Naive thymus-derived CD8-positive, alpha-beta T cell (primary cell): ENCODE data around the gene C2CD2. TPM values are rescaled to one million over a fixed set of nuclear protein-coding genes. Genes with fewer than 3 reads are reported as not detected.
A peak's percentile ranks its signal among the peaks of the same experiment; 100 is the strongest.

Experiments
- ATAC-seq, 2 donors: fragments of 150-1000 bp; cut with Tn5 transposase in 1 of 2; sonication (Bioruptor Pico), chemical (Tn5 transposase) in 1 of 2; 1 replicate in 1 of 2; 2 replicates in 1 of 2; pipeline ENCODE4 v1.10.0; 2021; ENCODE audit warnings: mild to moderate bottlenecking in 2 of 2, moderate library complexity in 2 of 2
- POLR2A ChIA-PET: fragments of 350-600 bp; sonication (Branson Sonifier 250); formaldehyde crosslinking; loops from one replicate; lab custom pipeline; 2021; ENCODE audit warnings: antibody characterized with exemption; lab: Charles Lee
- DNase-seq, 10 donors: peaks; one replicate each; pipeline versions ENCODE4 v3.0.0 to v3.0.0-alpha.2; 2020 to 2022
- H3K27ac Mint-ChIP-seq, 10 donors: one replicate each; pipeline ENCODE4 v1.8.0; 2020 to 2022; ENCODE audit warnings: mild to moderate bottlenecking in 10 of 10, mixed read lengths in 10 of 10, moderate library complexity in 4 of 10, inconsistent platforms in 1 of 10
- H3K27me3 Mint-ChIP-seq, 5 donors: one replicate each; pipeline ENCODE4 v1.8.0; 2021 to 2022; ENCODE audit warnings: mixed read lengths in 5 of 5
- H3K36me3 Mint-ChIP-seq, 3 donors: one replicate each; pipeline ENCODE4 v1.8.0; 2020 to 2022; ENCODE audit warnings: mixed read lengths in 3 of 3, mild to moderate bottlenecking in 2 of 3, inconsistent platforms in 1 of 3
- H3K4me1 Mint-ChIP-seq, 4 donors: one replicate each; pipeline ENCODE4 v1.8.0; 2021 to 2022; ENCODE audit warnings: mixed read lengths in 4 of 4
- H3K4me3 Mint-ChIP-seq, 10 donors: one replicate each; pipeline ENCODE4 v1.8.0; 2020 to 2022; ENCODE audit warnings: mild to moderate bottlenecking in 10 of 10, mixed read lengths in 10 of 10, moderate library complexity in 6 of 10, inconsistent platforms in 1 of 10
- H3K9me3 Mint-ChIP-seq, 9 donors: one replicate each; pipeline ENCODE4 v1.8.0; 2020 to 2022; ENCODE audit warnings: mixed read lengths in 9 of 9, mild to moderate bottlenecking in 3 of 9, inconsistent platforms in 1 of 9, moderate library complexity in 1 of 9
- polyA plus RNA-seq, 3 donors: library from polyadenylated mRNA; unstranded; fragments of 300-500 nt; fragmentation: Illumina TruSeq; gene quantifications; one replicate each; pipeline ENCODE4 v1.2.3, GENCODE V29; 2021
- total RNA-seq, 8 experiments: library from RNA in 2 of 8; stranded (reverse) in 2 of 8; gene quantifications; one replicate each; pipeline ENCODE4 v1.2.3 and lab custom pipeline; 2021 to 2026

C2CD2 gene
- total and polyA plus RNA-seq, 5 experiments from 2014 or later, result 2.4 to 14.6 (median 3.7) TPM

DNA sequence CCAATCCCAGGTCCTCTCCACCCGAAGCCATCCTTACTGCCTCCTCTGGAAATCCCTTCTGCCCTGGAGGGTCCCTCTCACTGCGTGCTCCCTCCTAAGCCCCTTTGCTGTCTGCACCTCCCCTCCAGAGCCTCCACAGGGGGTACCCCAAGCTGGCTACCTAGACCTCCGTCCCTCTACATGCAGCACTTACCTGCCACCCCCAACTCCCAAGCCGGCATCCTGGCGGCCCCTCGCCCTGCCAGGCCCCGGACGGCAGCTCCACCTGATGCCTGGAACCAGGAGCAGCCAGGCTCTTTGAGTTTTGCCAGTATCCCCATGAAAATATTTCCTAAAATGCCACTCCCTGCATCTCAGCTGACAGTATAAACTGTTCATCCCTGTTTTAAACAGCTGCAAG, 78.7 kb downstream of the C2CD2 start:
- DNase-seq (no peak), ATAC-seq (no peak)
- H3K36me3 Mint-ChIP-seq, result peaks cover 0 to 3% (median 0%) of the 10 kb centered on the region in 3 donors
- no peaks in the 10 kb centered on the region for H3K9me3 Mint-ChIP-seq
- peaks cover 24 to 62% (median 35%) of the 10 kb centered on the region in 4 donors for H3K4me1 Mint-ChIP-seq
- H3K27ac Mint-ChIP-seq, result no peak overlapping the region
- no peaks in the 10 kb centered on the region for H3K27me3 Mint-ChIP-seq
- H3K4me3 Mint-ChIP-seq, result no peak overlapping the region
- POLR2A ChIA-PET, result no interaction called here

DNA sequence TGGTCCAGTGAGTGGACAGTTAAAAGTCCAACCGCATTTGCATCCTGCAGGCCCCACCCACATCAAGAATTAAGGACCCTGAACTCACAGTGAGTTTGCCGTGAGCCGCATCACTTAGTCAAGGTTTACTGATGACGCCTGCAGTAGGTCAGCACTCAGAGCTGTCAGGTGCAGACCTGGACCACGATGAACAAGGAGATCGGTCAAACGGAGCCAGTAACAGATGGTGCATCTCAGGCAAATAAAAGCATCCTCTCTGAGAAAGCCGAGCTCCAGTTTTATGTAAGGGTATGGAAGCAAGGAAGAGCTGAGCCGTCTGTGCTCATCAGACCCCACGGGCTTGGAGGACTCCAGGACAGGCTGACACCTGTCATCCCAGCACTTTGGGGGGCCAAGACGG, 79.2 kb downstream of the C2CD2 start:
- DNase-seq, result no peak
- H3K36me3 Mint-ChIP-seq, result peaks cover 0 to 4% (median 0%) of the 10 kb centered on the region in 3 donors
- H3K27ac Mint-ChIP-seq, result no peak overlapping the region
- no peak overlapping the region for H3K4me3 Mint-ChIP-seq
- H3K9me3 Mint-ChIP-seq, result no peaks in the 10 kb centered on the region
- ATAC-seq, result no peak
- no peaks in the 10 kb centered on the region for H3K27me3 Mint-ChIP-seq
- POLR2A ChIA-PET, result no interaction called here
- peaks cover 26 to 58% (median 33%) of the 10 kb centered on the region in 4 donors for H3K4me1 Mint-ChIP-seq

DNA sequence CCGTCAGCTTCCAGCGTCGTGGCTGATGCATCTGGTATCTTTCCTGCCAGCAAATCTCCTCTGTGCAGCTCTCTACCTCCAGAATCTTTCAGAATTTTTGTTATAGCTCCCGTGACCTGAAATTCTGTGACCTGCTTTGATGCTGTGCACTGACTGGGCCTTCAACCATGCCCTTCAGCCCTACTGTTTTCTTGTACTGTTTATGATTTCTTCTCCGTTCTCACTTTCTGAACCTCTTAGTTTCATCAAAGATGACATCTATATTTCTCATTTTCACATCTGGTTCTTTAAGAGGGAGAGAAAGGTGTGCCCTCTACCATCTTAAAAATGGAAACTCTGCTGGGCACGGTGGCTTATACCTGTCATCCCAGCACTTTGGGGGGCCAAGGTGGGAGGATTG, 80.4 kb downstream of the C2CD2 start:
- ATAC-seq, result no peak
- peaks cover 26 to 58% (median 36%) of the 10 kb centered on the region in 4 donors for H3K4me1 Mint-ChIP-seq
- no peaks in the 10 kb centered on the region for H3K9me3 Mint-ChIP-seq
- H3K36me3 Mint-ChIP-seq, result peaks cover 0 to 5% (median 0%) of the 10 kb centered on the region in 3 donors
- no peak overlapping the region for H3K27ac Mint-ChIP-seq
- no peaks in the 10 kb centered on the region for H3K27me3 Mint-ChIP-seq
- no peak for DNase-seq
- H3K4me3 Mint-ChIP-seq, result no peak overlapping the region
- POLR2A ChIA-PET, result no interaction called here

DNA sequence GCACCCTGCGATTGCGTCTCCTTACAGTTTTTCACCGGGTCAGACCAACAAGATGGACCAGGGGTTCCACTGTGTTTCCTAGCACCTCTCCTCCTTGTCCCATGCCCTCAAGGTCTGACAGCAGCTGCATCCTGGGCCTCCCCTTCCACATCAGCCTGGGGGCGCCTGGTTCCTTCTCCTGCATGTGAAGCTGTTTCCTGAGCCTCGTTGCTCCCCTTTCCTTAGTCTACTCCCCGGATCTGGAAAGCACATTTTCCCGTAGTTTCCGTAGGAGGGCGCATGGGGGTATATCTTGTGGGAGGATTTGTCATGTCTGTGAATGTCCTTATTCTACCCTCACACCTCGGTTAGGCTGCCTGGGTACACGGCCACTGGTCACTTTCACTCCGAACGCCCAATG, 80.8 kb downstream of the C2CD2 start:
- Mint-ChIP-seq H3K4me1 (peaks cover 25 to 56% (median 36%) of the 10 kb centered on the region in 4 donors), H3K4me3 (no peak overlapping the region), H3K9me3 (no peaks in the 10 kb centered on the region), H3K27me3 (no peaks in the 10 kb centered on the region), H3K27ac (no peak overlapping the region), H3K36me3 (peaks cover 0 to 5% (median 0%) of the 10 kb centered on the region in 3 donors)
- DNase-seq (no peak), ATAC-seq (no peak)
- POLR2A ChIA-PET, result no interaction called here

DNA sequence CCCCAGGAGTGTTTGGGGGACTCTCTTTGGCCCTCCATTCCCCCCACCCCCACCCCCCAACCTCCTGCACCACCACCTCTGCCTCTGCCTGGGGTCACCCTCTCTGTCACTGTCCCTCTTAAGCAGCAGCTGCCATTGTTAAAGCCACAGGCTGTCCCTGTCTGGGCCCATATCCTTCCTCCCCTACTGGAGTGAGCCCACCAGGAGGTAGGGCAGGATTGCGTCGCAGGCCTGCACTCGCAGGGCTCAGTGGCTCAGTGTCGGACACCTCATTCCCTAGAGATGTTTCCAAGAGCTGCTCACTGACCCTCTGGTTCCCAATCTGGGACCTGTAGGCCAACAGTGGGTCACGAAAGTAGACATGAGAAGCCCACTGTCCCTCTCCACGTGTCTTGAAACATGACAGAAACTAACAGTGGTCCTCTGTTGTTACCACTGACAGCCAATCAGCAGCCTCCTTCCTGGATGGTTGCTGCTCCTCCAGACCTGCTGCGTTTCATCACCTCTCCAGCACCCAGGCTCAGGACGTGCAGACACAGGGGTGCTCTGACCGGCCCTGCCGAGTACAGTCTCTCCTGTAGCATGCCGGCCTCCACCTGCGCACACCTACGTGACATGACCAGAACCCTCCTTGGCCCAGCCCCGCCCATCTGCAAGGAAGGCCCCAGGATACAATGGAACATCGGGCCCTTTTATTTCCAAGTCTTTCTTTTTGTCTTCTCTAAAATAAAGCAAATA, 82.4 kb downstream of the C2CD2 start:
- Mint-ChIP-seq H3K9me3 (no peaks in the 10 kb centered on the region), H3K4me1 (peaks cover 21 to 41% (median 23%) of the 10 kb centered on the region in 4 donors), H3K27me3 (no peaks in the 10 kb centered on the region), H3K4me3 (no peak overlapping the region), H3K36me3 (peaks cover 0 to 5% (median 0%) of the 10 kb centered on the region in 3 donors), H3K27ac (peak overlapping the region in 3 of 10 donors; percentile 46 to 73 (median 58))
- no peak for ATAC-seq
- no peak for DNase-seq
- POLR2A ChIA-PET, result no interaction called here

DNA sequence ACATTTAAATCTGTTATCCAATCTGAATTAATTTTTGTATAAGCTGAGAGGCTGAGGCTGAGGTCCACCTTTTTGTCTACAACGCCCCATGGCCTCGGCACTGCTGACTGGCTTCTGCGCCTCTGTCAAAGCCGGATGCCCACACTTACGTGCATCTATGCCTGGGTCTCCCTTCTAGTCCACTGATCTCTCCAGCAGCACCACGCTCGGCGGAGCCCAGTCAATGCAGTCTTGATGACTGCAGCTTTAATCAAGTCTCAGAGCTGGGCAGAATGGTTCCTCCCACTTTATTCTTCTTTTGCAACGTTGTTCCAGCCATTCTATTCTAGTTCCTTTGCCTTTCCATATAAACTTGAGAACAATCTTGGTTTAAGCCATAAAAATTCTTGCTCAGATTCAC, 84.0 kb downstream of the C2CD2 start:
- DNase-seq (no peak), ATAC-seq (no peak)
- Mint-ChIP-seq H3K4me1 (peaks cover 17 to 38% (median 25%) of the 10 kb centered on the region in 4 donors), H3K4me3 (no peak overlapping the region), H3K27me3 (no peaks in the 10 kb centered on the region), H3K36me3 (peaks cover 0 to 5% (median 0%) of the 10 kb centered on the region in 3 donors), H3K9me3 (no peaks in the 10 kb centered on the region), H3K27ac (peak overlapping the region in 2 of 10 donors; percentile 47 to 71)
- POLR2A ChIA-PET, result no interaction called here

DNA sequence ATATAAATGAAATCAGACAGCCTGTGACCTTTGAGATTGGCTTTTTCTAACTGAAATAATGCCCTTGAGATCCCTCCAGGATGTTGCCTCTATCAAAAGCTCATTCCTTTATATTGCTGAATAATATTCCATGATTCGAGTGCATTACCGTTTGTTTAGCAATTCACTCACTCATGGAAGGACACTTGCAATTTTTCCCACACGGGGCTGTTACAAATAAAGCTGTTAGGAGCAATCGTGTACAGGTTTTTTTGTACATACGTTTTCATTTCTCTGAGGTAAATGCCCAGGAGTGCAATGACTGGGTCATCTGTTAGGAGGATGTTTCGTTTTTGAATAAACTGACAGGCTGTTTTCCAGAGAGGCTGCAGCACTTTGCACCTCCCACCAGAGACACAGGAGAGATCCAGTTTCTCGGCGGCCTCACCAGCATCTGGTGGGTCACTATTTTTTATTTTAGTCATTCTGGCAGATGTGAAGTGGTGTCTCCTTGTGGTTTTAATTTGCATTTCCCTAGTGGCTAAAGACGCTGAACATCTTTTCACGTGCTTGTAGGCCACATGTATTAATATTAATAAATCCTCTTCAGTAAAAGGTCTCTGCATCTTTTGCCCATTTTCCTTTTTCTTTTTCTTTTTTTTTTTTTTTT, 85.6 kb downstream of the C2CD2 start:
- no peak for ATAC-seq
- H3K4me3 Mint-ChIP-seq, result no peak overlapping the region
- H3K4me1 Mint-ChIP-seq, result peaks cover 20 to 44% (median 32%) of the 10 kb centered on the region in 4 donors
- no peak for DNase-seq
- H3K36me3 Mint-ChIP-seq, result peaks cover 0 to 5% (median 0%) of the 10 kb centered on the region in 3 donors
- H3K27me3 Mint-ChIP-seq, result no peaks in the 10 kb centered on the region
- no peaks in the 10 kb centered on the region for H3K9me3 Mint-ChIP-seq
- H3K27ac Mint-ChIP-seq, result peak overlapping the region in 2 of 10 donors; percentile 1 to 24
- POLR2A ChIA-PET, result no interaction called here

DNA sequence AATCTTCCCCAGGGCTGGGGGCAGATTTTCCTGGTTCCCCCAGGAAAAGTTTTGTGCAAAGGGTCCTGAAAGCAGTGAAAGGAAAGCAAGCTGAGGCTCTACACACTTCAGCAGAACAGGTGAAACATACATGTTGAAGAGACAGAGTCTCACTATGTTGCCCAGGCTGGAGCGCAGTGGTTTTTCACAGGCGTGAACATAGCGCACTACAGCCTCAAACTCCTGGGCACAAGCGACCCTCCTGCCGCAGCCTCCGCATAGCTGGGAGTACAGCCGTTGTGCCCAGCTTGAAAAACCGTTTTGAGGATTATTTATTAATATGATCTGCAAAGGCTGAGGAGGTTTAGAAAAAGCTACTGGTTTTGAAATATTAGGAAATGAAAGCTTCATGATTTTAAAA, 86.5 kb downstream of the C2CD2 start:
- peaks cover 20 to 39% (median 35%) of the 10 kb centered on the region in 4 donors for H3K4me1 Mint-ChIP-seq
- H3K27me3 Mint-ChIP-seq, result no peaks in the 10 kb centered on the region
- no peak overlapping the region for H3K27ac Mint-ChIP-seq
- POLR2A ChIA-PET, result no interaction called here
- ATAC-seq (no peak), DNase-seq (no peak)
- H3K9me3 Mint-ChIP-seq, result no peaks in the 10 kb centered on the region
- H3K36me3 Mint-ChIP-seq, result peaks cover 0 to 5% (median 0%) of the 10 kb centered on the region in 3 donors
- H3K4me3 Mint-ChIP-seq, result no peak overlapping the region

DNA sequence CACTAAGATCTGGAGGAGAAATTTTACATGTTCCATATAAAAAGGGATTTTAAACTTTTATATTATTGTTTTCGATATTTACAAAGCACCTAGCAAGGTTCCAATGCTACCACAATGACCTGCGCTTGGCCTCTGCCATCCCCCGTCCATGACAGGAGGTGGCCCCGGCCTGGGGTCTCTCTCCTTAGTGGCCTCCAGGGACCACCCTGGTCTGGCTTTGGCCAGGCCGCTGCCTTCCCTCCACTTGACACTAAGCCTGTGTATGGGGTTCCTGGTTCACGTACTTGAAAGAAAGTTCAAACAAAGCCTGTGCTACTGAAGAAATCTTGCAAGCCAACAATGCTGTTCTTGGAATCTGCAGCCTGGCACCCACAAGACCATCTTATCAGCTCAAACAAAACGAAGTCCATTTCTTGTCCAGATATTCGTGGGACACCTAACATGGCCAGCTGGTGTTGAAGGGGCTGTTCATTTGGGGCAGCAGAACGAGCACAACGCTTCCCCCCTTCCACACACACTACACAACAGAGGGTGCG, 87.5 kb downstream of the C2CD2 start:
- no peak for ATAC-seq
- H3K27ac Mint-ChIP-seq, result no peak overlapping the region
- no peak overlapping the region for H3K4me3 Mint-ChIP-seq
- H3K9me3 Mint-ChIP-seq, result no peaks in the 10 kb centered on the region
- H3K27me3 Mint-ChIP-seq, result no peaks in the 10 kb centered on the region
- no peak for DNase-seq
- POLR2A ChIA-PET, result no interaction called here
- peaks cover 0 to 5% (median 0%) of the 10 kb centered on the region in 3 donors for H3K36me3 Mint-ChIP-seq
- peaks cover 18 to 38% (median 29%) of the 10 kb centered on the region in 4 donors for H3K4me1 Mint-ChIP-seq

DNA sequence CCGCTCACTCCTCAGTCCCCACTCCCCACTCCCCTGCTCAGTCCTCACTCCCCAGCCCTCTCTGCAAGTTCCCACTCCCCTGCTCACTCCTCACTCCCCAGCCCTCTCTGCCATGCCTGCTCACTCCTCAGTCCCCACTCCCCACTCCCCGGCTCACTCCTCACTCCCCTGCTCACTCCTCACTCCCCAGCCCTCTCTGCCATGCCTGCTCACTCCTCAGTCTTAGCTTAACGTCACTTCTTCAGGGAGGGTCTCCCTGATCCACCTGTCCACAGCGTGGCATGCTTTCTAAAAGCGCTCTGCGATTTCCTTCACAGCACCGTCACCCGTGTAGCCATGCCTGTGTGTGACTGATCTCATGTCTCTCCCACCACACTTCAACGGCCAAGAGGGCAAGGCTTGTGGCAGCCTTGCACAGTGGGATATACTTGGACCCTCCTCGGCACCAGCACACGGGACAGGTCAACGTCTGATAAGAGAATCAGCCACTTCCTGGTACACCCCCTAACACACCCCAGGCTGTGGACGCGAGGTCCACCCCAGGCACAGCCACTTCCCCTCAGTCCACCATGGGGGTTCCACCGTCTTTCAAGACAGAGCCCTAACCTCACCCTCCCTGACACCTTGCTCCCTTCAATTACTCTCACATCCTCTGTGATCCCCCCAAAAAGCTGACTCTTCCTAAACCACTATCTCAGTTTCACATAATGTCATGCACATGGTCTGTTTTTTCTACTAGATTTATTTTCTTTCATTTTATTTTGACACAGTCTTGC, 88.6 kb downstream of the C2CD2 start:
- Mint-ChIP-seq H3K4me1 (peaks cover 20 to 38% (median 29%) of the 10 kb centered on the region in 4 donors), H3K4me3 (no peak overlapping the region), H3K9me3 (no peaks in the 10 kb centered on the region), H3K36me3 (peaks cover 0 to 8% (median 0%) of the 10 kb centered on the region in 3 donors), H3K27me3 (no peaks in the 10 kb centered on the region), H3K27ac (peak overlapping the region in 6 of 10 donors; percentile 9 to 85 (median 61))
- POLR2A ChIA-PET, result no interaction called here
- ATAC-seq (no peak), DNase-seq (no peak)

DNA sequence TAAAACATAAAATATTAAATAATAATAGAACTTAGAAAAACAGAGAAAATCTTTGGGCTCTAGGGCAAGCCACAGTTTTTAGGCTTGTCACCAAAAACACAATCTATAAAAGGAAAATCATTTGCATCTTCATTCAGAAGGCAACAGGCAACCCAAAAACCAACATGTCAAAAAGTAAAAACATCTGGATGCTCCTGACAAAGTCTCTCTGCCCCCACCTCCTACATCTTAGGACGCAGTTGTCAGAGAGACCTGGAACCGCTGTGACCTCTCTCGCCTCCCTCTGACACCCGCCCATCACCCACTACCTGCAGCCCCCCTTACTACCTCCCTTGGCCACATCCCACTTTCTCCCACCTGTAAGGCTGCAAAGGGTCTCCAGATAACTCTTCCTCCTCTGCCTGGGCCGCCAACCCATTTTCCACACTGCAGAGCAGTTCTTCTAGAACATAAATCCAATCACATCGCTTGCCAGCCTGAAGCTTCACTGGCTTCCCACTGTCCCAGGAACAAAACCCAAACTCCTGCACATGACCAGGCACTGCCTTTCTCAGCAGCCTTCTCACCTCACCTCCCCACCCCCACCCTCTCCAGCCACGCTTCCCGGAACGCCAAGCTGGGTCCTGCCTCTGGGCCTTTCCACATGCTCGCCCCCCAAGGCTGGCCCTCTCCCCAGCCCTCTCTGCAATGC, 89.4 kb downstream of the C2CD2 start:
- peak overlapping the region in 2 of 10 donors; percentile 34 to 64 for H3K27ac Mint-ChIP-seq
- no peaks in the 10 kb centered on the region for H3K27me3 Mint-ChIP-seq
- DNase-seq (no peak), ATAC-seq (no peak)
- H3K4me1 Mint-ChIP-seq, result peaks cover 20 to 38% (median 28%) of the 10 kb centered on the region in 4 donors
- no peak overlapping the region for H3K4me3 Mint-ChIP-seq
- H3K36me3 Mint-ChIP-seq, result peaks cover 0 to 7% (median 0%) of the 10 kb centered on the region in 3 donors
- H3K9me3 Mint-ChIP-seq, result no peaks in the 10 kb centered on the region
- POLR2A ChIA-PET, result no interaction called here

DNA sequence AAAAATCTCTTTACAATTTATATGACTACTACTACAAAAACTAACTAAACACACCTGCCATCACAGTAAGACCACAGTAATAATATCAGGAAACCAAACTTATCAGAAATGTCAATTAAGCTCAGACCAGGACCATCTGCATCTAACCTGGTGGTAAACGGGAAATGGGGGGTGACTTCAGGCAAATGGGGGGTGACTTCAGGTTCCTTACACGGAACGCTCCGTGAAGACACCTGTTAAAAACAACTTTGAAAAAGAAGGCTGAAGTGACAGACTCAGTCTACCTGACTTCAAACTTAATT, 90.4 kb downstream of the C2CD2 start:
- Mint-ChIP-seq H3K4me3 (no peak overlapping the region), H3K9me3 (no peaks in the 10 kb centered on the region), H3K36me3 (peaks cover 0 to 10% (median 0%) of the 10 kb centered on the region in 3 donors), H3K4me1 (peaks cover 20 to 32% (median 28%) of the 10 kb centered on the region in 4 donors), H3K27ac (peak overlapping the region in 2 of 10 donors; percentile 3 to 33), H3K27me3 (no peaks in the 10 kb centered on the region)
- DNase-seq (no peak), ATAC-seq (no peak)
- POLR2A ChIA-PET, result interaction anchor here (0.6 kb wide), 1 partner anchor 257 kb away, joined by 3 read pairs; no protein-coding TSS in a partner anchor
